SKM-1 treated with dmso at 0.1 percent for 144 hours (cell line): Measurements from ENCODE around the gene ACTR2.
A peak's percentile ranks its signal among the peaks of the same experiment; 100 is the strongest.
"Not testable (repeated sequence)": the region's sequence is repeated elsewhere in the genome, so short reads cannot be mapped to it uniquely, and the experiment has no call there.

Experiments
- DNase-seq: peaks from one replicate; lab custom pipeline; 2025; ENCODE audit not compliant: unreplicated experiment; lab: John Stamatoyannopoulos, UW

The ACTR2 gene

DNA sequence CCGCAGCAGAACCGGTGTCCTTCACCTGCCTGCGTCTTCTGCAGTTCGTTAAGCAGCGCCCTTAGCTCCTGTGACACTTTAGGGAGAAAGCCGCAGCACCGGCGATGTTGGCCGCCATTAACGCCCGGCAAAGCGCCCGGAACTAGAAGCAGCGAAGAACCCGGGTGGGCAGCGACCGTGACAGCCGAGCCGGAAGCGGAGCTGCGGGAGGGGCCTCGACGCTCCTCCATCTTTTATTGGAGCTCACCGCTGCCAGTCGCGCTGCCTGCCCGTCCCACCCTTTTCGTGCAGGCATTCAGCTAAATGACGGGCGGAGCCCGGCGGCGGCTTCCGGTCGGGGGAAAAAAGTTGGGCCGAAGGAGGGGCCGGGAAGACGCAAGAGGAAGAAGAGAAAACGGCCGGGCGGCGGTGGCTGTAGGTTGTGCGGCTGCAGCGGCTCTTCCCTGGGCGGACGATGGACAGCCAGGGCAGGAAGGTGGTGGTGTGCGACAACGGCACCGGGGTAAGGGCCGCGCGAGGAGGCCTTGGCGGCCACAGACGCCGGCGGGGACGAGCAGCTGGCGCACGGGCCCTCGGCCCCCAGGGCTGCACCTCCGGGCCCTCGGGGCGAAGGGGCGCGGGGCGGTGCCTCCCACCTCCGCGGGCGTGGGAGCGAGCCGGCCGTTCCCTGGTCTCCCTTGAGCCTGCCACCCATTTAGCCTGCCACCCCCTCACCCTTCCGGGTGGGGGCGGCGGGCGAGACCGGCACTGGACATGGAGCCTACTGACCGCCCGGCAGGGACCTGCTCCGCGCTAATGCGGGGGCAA, at the start of gene ACTR2:
ACTR2 (plus strand) TSS at position 376 of the 807 bp plus-strand sequence; CDS start at position 455, 79 bp downstream.
- peak; percentile 98 for DNase-seq

- no peak for DNase-seq
These were observed 45.1 kb upstream of the ACTR2 start for GRCh38 chr2:65182570-65182969.

DNA sequence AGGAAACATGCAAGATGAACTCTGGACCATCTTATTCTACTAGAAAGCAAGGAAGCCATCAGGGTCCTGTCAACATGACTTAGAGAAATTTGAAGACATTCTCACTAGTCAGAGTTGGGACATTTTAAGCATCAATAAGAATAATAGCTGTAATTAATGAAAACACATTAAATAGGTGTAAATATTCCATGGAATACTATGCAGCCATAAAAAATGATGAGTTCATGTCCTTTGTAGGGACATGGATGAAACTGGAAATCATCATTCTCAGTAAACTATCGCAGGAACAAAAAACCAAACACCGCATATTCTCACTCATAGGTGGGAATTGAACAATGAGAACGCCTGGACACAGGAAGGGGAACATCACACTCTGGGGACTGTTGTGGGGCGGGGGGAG, 44.2 kb upstream of the ACTR2 start:
- not testable (repeated sequence) for DNase-seq

- DNase-seq, result no peak
These were observed 42.6 kb upstream of the ACTR2 start for GRCh38 chr2:65185012-65185411.

GRCh38 chr2:65186093-65186868, 41.4 kb upstream of the ACTR2 start:
- no peak for DNase-seq

DNA sequence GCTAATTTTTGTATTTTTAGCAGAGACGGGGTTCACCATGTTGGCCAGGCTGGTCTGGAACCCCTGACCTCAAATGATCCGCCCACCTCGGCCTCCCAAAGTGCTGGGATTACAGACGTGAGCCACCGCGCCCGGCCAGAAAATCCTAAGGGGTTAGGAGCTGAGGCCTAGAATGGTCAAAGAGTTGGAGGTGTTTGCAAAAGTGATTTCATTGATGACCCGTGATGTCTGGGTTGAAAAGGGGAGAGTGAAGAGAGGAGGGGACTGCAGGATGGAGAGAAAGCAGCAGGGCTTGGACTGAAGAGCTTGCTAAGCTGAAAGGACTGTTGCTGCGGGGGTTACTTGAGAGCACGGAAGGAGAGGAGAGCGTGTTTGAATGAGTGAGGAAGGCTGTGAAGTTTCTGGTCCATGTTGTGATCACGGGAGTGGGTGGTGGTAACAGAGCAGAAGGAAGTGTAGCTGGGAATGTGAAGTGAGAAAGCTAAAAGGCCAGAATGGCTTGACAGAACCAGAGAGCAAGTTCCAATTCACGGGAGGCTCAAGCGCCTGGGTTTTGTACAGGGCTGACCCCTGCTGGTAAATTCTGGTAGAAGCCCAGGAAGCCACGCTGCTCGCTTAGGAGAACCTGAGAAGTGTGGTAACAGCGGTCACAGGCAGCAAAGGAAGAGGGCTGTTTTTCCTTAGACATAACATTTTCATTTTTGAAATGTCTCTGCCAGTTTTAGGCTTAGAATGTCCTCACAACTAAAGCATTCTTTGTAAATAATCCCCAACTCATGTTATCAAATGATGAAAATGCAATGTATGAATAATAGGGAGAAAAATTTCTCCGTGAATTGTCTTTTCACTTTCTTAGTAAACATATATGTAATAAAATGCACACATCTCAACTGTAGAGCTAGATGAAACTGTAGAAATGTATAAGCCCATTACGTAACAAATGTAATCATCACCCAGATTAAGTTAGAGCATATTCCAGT, 40.5 kb upstream of the ACTR2 start:
- DNase-seq, result peak; percentile 74

- DNase-seq, result no peak
These were observed 34.2 kb upstream of the ACTR2 start for GRCh38 chr2:65193446-65193845.

GRCh38 chr2:65198737-65199136, 28.9 kb upstream of the ACTR2 start:
- no peak for DNase-seq

DNA sequence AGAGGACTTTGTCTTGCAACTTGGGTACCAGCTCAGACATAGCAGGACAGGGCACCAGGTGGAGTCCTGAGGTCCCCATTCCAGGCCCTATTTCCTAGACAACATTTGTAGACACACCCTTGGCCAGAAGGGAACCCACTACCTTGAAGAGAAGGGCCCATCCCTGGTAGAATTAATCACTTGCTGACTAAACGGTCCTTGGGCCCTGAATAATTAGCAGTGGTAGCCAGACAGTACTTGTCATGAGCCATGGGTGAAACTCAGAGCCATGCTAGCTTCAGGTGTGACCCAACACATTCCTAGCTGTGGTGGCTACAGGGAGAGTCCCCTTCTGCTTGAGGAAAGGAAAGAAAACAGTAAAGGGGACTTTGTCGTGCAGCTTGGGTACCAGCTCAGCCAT, 28.5 kb upstream of the ACTR2 start:
- no peak for DNase-seq

GRCh38 chr2:65199891-65200290, 27.7 kb upstream of the ACTR2 start:
- no peak for DNase-seq

DNA sequence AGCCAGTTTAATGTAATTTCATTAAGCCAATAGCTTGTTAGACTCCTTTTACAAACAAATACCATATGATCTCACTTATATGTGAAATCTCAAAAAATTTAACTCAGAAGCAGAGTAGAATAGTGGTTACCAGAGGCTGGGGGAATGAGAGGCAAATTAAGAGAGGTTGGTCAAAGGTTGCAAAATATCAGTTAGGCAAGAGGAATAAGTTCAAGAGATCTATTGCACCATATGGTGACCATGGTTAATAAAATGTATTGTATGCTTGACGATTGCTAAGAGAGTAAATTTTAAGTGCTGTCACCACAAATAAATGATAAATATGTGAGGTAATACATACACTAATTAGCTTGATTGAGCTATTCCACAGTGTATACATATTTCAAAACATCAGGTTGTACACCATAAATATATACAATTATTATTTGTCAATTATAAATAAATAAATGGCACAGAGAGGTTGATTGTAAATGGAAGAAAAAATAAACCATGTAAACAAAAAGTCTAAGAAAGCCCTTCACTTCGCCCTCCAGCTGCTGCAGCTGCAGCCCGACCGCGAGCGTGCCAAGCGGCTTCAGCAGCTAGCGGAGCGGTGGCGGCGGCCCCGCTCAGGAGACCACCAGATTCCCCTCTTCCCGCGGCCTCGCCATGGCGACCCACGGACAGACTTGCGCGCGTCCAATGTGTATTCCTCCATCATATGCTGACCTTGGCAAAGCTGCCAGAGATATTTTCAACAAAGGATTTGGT, 23.0 kb upstream of the ACTR2 start:
- DNase-seq, result peak; percentile 51

GRCh38 chr2:65212115-65212514, 15.5 kb upstream of the ACTR2 start:
- DNase-seq, result no peak

DNA sequence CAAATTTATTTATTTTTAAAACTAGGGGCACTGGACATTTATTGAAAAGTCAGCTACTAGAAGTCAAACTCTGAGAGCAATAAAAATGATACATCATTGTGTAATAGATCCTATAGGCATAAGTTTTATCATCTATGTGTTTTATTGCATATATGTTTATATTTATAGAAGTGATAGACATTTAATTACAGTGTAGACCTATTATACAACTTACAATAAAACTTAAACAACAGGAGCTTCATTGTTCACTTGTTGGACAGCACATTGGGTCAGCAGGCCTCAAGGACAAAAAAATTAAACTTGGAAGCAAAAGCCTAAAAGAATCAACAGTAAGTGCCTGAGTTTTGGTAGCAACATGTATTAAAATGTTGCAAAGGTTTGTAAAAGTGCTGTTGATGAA, 15.0 kb upstream of the ACTR2 start:
- DNase-seq, result no peak

GRCh38 chr2:65213035-65213434, 14.6 kb upstream of the ACTR2 start:
- no peak for DNase-seq

GRCh38 chr2:65214361-65214760, 13.3 kb upstream of the ACTR2 start:
- no peak for DNase-seq

DNA sequence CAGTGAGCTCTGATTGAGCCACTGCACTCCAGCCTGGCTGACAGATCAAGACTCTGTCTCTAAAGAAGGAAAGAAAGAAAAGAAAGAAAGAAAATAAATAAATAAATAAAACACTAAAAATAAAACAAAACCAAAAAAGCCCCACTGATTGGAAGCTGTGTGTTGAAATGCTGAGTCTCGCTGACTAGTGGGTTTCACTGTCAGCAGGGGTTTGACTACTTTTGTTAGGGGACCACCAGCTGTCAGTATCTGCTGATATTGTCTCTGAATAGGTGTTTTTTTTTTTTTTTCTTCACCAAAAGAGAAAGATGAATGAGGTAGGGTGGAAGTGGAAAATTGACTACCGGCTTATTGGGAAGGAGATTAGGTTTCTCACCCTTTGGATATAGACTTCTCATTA, 12.8 kb upstream of the ACTR2 start:
- no peak for DNase-seq

GRCh38 chr2:65215946-65216345, 11.7 kb upstream of the ACTR2 start:
- peak; percentile 35 for DNase-seq

DNA sequence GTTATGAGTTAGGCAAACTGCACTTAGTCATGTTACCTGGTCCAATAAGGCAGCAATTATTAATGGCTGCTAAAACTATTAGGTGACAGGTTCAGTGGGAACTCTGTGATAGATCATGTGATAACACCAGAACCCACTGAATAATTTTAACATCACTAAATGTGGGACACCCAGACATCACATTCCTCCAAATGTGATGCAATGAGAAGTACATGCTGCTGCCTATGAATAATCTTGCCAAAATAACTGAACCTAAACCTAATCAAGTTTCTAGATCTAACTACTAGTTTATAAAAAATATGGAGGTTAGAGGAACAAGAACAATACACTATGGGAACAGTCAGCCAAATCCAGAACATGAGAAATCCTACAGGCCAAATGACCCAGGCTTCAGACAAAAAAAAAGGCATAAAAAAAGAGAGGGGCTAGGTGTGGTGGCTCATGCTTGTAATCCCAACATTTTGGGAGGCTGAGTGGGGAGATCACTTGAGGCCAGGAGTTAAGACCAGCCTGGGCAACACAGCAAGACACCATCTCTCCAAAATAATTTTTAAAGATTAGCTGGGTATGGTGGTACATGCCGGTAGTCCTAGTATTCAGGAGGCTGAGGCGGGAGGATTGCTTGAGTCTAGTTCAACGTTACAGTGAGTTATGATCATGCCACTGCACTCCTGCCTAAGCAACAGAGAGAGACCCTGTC, 7.0 kb upstream of the ACTR2 start:
- DNase-seq, result no peak

GRCh38 chr2:65221275-65221674, 6.4 kb upstream of the ACTR2 start:
- not testable (repeated sequence) for DNase-seq

GRCh38 chr2:65227020-65227455, 593 bp upstream of the ACTR2 start:
- DNase-seq, result peak; percentile 31
